ENCODE results near the gene PCDHGA10.
"Not testable (repeated sequence)": the region's sequence is repeated elsewhere in the genome, so short reads cannot be mapped to it uniquely, and the experiment has no call there.

The PCDHGA10 gene

GRCh38 chr5:141412854-141413539, at the start of gene PCDHGA10:
PCDHGA10 (plus strand) TSS chr5:141412987; CDS start chr5:141413176, 189 bp downstream.
- DNase-seq (ENCODE audit: low read depth), result no peak

- DNase-seq (ENCODE audit: low read depth), result no peak
Observed at GRCh38 chr5:141363952-141364660, 48.7 kb upstream of the PCDHGA10 start, which contains the start of gene PCDHGA5. PCDHGA5 (plus strand) TSS chr5:141364162; CDS start chr5:141364331, 169 bp downstream.

- DNase-seq (ENCODE audit: low read depth), result no peak
Observed at GRCh38 chr5:141366016-141366896, 46.5 kb upstream of the PCDHGA10 start.

DNA sequence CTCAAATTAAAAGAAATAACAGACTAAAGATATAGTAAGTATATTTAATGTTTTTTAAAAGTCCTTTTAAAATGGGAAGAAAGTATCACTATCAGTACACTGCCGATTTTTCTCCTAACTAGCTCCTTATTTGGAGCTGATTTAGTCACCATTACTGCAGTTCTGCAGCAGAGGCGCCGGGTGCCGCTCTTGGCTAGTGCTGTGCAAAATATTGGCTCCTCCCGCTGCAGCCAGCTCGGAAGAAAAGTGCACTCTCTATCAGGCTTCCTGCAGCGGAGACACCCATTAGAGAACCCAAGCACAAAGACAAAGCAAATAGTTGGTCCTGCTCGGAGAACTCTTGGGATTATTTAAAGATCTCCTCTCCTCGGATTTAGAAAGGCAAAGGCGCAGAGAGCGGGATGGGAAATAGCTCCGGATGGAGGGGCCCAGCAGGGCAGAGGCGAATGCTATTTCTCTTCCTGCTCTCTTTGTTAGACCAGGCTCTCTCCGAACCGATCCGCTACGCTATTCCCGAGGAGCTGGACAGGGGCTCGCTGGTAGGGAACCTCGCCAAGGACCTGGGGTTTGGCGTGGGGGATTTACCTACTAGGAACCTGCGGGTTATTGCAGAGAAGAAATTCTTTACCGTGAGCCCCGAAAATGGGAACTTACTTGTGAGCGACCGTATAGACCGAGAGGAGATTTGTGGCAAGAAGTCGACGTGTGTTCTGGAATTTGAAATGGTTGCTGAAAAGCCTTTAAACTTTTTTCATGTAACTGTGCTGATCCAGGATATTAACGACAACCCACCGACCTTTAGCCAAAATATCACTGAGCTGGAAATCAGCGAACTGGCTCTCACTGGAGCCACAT, 42.6 kb upstream of the PCDHGA10 start, which contains the start of gene PCDHGB3:
TSS of gene PCDHGB3 (plus strand) at position 249 of the 855 bp plus-strand sequence. CDS start at position 402, 153 bp downstream.
- no peak for DNase-seq (ENCODE audit: low read depth)

DNA sequence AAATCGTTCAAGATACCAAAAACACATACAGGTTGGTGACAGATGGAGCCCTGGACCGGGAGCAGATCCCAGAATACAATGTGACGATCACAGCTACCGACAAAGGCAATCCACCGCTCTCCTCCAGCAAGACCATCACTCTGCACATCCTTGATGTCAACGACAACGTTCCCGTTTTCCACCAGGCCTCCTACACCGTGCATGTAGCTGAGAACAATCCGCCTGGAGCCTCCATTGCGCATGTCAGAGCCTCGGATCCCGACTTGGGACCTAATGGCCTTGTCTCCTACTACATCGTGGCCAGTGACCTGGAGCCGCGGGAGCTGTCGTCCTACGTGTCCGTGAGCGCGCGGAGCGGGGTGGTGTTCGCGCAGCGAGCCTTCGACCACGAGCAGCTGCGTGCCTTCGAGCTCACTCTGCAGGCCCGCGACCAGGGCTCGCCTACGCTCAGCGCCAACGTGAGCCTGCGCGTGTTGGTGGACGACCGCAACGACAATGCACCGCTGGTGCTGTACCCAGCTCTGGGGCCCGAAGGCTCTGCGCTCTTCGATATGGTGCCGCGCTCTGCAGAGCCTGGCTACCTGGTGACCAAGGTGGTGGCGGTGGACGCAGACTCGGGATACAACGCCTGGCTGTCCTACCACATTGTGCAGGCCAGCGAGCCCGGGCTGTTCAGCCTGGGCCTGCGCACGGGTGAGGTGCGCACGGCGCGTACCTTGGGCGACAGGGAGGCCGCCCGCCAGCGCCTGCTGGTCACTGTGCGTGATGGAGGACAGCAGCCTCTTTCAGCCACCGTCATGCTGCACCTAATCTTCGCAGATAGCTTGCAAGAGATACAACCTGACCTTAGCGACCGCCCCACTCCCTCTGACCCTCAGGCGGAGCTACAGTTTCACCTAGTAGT, 41.0 kb upstream of the PCDHGA10 start:
- no peak for DNase-seq (ENCODE audit: low read depth)

- no peak for DNase-seq (ENCODE audit: low read depth)
Observed at GRCh38 chr5:141373673-141374317, 39.0 kb upstream of the PCDHGA10 start, which contains the start of gene PCDHGA6. PCDHGA6 (plus strand) TSS chr5:141373891; CDS start chr5:141374084, 193 bp downstream.

- no peak for DNase-seq (ENCODE audit: low read depth)
Observed at GRCh38 chr5:141374627-141375026, 38.2 kb upstream of the PCDHGA10 start.

GRCh38 chr5:141375444-141376155, 37.2 kb upstream of the PCDHGA10 start:
- not testable (repeated sequence) for DNase-seq (ENCODE audit: low read depth)

DNA sequence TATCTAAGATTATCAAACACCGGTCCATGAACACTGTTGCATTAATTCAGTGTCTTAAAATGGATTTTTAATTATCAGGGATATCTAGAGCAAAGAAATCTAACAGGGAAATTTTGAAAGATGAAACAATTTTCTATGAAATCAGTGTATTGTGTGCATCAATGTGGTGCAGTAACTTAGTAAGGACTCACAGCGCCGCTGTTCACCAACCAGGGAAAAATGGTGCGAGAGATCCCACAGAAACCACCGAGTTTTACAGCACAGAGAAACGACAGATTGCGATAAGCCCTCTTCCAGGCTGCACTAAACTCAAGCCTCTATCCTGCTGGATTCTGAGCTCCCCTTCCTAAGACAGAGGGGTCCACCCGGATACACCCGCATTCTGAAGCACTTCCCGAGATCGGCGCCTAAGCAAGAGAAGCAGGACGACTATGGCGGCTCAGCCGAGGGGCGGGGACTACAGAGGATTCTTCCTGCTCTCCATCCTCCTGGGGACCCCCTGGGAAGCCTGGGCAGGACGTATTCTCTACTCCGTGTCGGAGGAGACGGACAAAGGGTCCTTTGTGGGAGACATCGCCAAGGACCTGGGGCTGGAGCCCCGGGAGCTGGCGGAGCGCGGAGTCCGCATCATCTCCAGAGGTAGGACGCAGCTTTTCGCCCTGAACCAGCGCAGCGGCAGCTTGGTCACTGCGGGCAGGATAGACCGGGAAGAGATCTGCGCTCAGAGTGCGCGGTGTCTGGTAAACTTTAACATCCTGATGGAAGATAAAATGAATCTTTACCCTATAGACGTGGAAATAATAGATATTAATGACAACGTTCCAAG, 30.1 kb upstream of the PCDHGA10 start, which contains the start of gene PCDHGA7:
TSS of gene PCDHGA7 (plus strand) at position 274 of the 826 bp plus-strand sequence. CDS start at position 432, 158 bp downstream.
- no peak for DNase-seq (ENCODE audit: low read depth)

- DNase-seq (ENCODE audit: low read depth), result no peak
Observed at GRCh38 chr5:141383345-141383744, 29.4 kb upstream of the PCDHGA10 start.

DNA sequence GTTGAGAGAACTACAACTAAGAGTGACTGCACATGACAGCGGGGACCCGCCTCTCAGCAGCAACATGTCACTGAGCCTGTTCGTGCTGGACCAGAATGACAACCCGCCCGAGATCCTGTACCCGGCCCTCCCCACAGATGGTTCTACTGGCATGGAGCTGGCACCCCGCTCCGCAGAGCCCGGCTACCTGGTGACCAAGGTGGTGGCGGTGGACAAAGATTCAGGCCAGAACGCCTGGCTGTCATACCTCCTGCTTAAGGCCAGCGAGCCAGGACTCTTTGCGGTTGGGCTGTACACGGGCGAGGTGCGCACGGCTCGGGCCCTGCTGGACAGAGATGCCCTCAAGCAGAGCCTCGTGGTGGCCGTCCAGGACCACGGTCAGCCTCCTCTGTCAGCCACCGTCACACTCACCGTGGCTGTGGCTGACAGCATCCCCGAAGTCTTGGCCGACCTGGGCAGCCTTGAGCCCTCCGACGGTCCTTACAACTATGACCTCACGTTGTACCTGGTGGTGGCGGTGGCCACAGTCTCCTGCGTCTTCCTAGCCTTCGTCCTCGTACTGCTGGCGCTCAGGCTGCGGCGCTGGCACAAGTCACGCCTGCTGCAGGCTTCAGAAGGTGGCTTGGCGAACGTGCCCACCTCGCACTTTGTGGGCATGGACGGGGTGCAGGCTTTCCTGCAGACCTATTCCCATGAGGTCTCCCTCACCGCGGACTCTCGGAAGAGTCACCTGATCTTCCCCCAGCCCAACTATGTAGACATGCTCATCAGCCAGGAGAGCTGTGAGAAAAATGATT, 28.1 kb upstream of the PCDHGA10 start:
- DNase-seq (ENCODE audit: low read depth), result no peak

DNA sequence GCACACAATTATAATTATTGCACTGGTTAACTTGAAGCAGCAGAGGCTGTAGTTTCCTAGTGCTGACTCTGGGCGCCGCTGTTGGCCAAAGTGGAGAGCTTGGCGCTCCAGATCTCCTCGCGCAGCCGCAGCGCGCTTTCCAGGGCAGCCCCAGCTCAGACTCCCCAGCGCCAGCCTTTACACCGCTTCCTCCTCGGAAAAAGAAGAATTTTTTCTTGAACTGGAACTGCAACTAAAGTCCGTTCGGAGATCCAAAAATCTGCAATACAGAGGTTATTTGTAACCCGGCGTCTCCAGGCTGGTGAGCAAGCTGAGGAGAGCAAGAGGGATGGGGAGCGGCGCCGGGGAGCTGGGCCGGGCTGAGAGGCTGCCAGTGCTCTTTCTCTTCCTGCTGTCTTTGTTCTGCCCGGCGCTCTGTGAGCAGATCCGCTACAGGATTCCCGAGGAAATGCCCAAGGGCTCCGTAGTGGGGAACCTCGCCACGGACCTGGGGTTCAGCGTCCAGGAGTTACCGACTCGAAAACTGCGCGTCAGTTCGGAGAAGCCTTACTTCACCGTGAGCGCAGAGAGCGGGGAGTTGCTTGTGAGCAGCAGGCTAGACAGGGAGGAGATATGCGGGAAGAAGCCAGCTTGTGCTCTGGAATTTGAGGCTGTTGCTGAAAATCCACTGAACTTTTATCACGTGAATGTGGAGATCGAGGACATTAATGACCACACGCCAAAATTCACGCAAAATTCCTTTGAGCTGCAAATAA, 25.1 kb upstream of the PCDHGA10 start, which contains the start of gene PCDHGB4:
TSS of gene PCDHGB4 (plus strand) at position 142 of the 755 bp plus-strand sequence. CDS start at position 329, 187 bp downstream.
- DNase-seq (ENCODE audit: low read depth), result not testable (repeated sequence)

GRCh38 chr5:141388661-141389060, 24.1 kb upstream of the PCDHGA10 start:
- DNase-seq (ENCODE audit: low read depth), result no peak

GRCh38 chr5:141389153-141390042, 23.4 kb upstream of the PCDHGA10 start:
- DNase-seq (ENCODE audit: low read depth), result no peak

Measured in stimulated activated CD8-positive, alpha-beta memory T cell treated with anti-CD3 and anti-CD28 coated beads, Interleukin-4, amount 100 ng/mL, for 24 hours (primary cell).